GM18868 (cell line): ENCODE data around the gene HMGN3.

ENCODE experiments used
- ATAC-seq: cut with Tn5 transposase; IDR thresholded peaks from one replicate; pipeline ENCODE4 v1.9.1; 2021; ENCODE audit warnings: mild to moderate bottlenecking, moderate library complexity; ENCODE audit not compliant: unreplicated experiment

HMGN3 gene

DNA sequence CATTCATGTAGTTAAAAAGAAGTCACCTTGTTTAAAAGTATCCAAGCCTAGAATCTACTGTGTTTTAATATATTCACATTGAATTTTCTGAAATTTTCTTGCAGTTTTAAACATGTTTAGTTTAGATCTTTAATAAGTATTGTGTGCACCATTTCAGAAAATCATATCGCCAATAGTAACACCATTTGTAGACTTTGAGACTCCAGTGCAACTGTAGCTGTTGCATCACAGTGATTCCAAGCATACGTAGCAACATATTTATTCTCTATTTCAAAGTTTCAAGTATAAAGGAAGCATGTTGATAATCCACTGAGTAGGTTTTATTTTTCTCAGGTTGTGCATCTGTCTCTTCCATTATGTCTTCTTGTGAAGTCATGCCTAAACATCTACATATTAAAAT is 46.4 kb downstream of the HMGN3 start:
- ATAC-seq = no peak

GRCh38 chr6:79186564-79186963 is 47.9 kb downstream of the HMGN3 start:
- no peak for ATAC-seq

DNA sequence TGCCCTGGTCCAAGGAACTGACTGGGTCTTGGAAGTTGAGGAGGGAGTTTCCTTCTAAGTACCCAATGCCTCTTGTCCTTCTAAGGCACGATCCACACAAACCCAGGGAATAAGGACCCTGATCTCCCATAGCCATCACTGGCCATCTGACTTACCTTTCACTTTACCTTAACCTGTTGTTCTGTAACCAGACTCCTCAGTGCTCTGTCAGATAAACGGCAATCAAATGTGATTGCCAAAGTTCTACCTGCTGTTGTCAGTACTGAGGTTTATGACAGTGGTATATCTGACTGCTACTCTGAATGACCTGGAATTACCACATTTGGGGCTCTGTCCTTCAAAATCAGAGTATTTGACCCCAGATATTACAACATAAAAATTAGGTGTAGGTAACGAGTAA is 49.8 kb downstream of the HMGN3 start:
- ATAC-seq = no peak

DNA sequence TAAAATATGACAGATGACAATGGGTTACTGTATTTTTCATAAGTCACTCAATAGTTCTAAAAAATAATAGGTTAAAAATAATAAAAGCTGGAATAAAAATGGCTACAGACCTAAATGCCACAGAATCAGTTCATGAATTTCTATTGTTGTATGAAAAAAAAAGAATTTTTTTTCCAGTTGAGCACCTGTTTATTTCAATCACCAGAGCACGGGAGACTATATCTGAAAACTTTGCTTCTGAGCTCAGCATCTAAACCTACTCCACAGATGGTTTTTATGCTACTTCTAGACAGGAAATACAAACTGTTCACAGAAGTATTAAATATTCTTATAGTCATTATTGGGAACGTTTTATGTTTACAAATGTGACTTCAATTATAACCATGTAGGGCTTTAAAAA is 50.4 kb downstream of the HMGN3 start:
- no peak for ATAC-seq

DNA sequence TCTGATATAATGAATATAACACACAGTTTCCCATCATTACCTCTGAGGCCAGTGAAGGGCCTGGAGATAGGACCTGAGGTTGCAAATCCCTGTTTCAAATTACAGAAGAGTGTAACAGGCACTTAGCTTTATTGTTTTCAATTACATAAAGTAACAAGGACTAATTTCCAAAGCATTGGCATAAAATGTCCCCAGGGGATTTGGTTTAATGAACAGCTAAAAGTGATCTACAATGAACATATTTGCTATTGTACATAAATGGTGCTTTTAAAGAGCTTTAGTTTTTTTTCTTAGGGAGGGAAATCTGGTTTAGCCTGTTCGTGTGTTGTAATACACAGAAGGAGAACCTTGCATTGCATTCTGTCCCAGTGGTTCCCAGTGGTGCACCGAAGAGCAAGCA is 54.4 kb downstream of the HMGN3 start:
- ATAC-seq = no peak

DNA sequence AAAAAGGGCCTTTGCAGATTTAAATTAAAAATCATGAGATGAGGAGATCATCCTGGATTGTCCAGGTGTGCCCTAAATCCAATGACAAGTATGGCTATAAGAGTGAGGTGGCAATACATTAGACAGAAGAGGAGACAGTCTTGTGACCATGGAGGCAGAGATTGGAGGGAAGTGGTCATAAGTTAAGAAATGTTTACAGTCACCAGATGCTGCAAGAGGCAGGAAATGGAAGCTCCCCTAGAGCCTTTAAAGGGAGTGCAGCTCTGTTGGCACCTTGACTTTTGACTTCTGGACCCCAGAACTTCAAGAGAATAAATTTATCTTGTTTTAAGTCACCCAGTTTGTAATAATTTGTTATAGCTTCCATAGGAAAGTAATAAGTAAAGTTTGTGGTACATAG is 61.1 kb downstream of the HMGN3 start:
- ATAC-seq = no peak

DNA sequence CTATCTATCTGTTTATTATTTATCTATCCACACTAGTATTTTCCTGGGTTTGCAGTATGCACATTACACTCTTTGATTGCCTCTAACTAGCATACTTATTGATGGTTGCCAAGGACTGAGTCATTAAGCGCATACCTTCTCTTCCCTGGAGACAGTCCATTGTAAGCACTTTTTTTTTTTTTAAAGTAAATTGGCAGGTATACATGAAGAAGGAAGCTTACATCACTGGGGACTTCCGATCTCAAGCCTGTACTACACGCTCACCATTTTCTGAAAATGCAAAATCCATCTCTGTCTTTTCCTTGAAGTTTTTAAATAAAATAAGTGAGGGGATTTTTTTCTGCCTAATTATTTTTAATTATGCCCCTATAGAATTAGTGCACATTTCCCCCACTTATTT is 63.5 kb downstream of the HMGN3 start:
- ATAC-seq = no peak

DNA sequence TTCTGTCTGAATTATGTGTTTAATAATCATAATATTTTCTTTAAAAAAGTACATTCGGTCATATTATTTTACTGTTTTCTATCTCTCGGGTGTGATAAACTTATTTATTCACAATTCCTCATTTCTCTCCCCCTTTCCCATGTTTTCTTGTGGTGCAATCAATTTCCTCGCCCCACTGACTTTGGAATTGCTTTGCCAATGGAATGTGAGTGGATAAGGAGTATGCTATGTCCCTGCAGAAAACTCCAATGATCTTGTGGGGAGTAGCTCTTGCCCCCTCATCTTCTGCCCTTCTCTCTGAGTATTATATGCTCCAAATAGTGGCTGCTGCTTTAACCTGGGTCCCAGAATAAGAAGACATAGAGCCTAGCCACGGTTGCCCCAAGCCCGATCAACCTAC is 64.1 kb downstream of the HMGN3 start:
- ATAC-seq = no peak

GRCh38 chr6:79168695-79168980 is 65.8 kb downstream of the HMGN3 start:
- no peak for ATAC-seq

- no peak for ATAC-seq
Measured at GRCh38 chr6:79167931-79168694, 66.4 kb downstream of the HMGN3 start.

DNA sequence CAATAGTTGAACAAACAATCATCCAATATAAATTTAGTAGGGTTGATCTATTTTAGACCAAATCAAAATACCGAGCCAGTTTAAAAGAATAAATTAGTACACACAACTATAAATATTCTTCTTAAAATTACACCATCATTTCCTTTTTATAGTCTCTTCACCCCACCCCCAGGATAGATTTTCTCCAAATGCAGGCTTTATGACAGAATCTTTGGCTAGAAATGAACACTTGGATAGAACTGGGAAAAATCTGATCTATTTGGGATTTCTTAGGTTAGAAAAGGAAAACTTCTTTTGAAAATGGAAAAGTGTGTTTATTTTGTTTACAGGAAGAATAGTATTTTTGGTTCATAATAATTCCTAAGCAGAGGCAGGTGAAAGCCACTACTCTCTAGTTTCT is 74.6 kb downstream of the HMGN3 start:
- ATAC-seq = no peak

- ATAC-seq = no peak
Measured at GRCh38 chr6:79158856-79159516, 75.5 kb downstream of the HMGN3 start.

DNA sequence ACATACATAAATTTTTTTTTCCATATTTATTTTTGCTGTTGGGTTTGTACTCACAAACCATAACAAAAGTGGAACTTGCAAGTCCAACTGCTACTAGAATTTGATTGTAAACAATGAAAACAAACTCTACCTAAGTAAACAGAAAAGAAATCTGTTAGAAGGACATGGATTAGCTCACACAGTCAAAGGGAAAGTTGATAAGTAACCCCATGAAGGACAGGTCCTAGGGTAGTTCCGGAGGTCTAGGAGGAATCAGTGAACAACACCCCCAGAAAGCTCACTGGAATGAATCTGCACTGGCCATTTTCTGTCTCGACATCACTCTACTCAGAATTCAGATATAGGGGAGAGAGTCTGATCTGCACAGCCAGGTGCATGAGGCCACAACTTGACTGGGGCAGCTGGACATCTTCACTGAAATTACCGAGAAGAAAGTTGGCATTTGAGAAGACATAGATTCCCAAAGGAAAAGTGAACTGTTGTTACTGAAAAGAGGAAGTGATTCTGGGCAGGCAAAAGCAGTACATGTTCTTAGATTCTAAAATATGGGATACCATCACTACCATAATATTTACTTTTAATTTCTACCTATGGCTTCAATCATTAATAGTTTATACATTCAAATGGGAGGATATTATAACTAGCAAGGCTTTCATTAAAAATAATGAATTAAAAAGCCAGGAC is 76.4 kb downstream of the HMGN3 start:
- ATAC-seq = no peak

DNA sequence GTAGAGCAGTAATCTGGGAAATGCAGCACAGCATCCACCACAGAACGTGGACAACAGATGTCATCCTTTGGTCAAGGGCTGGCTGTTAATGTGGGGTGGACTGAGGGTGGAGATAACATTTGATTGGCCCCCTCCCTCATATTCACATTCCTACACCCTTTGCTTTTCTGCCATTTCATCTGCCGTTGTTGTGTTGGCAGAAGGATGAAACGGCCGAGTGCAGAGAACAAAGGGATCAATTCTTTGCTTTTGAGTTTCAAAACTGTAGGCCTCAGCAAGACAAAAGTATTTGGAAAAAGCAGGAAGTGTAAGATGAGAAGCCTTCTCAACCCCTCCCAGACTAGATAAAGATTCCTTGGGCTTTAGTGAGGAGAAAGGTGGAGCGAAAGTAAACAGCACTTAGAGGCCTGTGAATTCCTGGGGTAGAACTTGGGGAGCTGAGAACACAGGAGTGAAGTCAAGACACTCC is 82.2 kb downstream of the HMGN3 start:
- no peak for ATAC-seq
